SK-N-SH treated with all-trans-retinoic acid at 6 μM for 48 hours (cell line): Measurements from ENCODE around the gene GPR137C.
"Not testable (repeated sequence)": the region's sequence is repeated elsewhere in the genome, so short reads cannot be mapped to it uniquely, and the experiment has no call there.

Experiments used
- ATAC-seq: fragments of 200-7000 bp; cut with Tn5 transposase; 3 replicates; pipeline ENCODE4 v1.9.1; 2020; ENCODE audit warnings: mild to moderate bottlenecking, moderate library complexity
- ARNTL ChIP-seq: fragments of 450-650 bp; formaldehyde crosslinking; IDR thresholded peaks from 2 replicates; pipeline ENCODE4 v1.5.0; 2020; ENCODE audit warnings: low read depth, mild to moderate bottlenecking, moderate library complexity, borderline replicate concordance
- BACH2 ChIP-seq: fragments of 250-450 bp; sonication (Bioruptor Pico); IDR thresholded peaks from 2 replicates; pipeline ENCODE4 v1.9.0; 2021; ENCODE audit warnings: mild to moderate bottlenecking, borderline replicate concordance
- CSDC2 ChIP-seq: fragments of 250-450 bp; sonication (Bioruptor Pico); IDR thresholded peaks from 2 replicates; pipeline ENCODE4 v1.5.0; 2020; ENCODE audit warnings: mild to moderate bottlenecking, moderate library complexity
- ESRRG ChIP-seq: fragments of 250-450 bp; sonication (Bioruptor Pico); IDR thresholded peaks from 2 replicates; pipeline ENCODE4 v1.6.1; 2021; ENCODE audit warnings: mild to moderate bottlenecking
- GLIS3 ChIP-seq: fragments of 250-450 bp; sonication (Bioruptor Pico); IDR thresholded peaks from 2 replicates; pipeline ENCODE4 v1.5.0; 2020; ENCODE audit warnings: mild to moderate bottlenecking, moderate library complexity
- ISL1 ChIP-seq: fragments of 250-450 bp; sonication (Bioruptor Pico); IDR thresholded peaks from 2 replicates; pipeline ENCODE4 v2.1.2; 2022; ENCODE audit warnings: mild to moderate bottlenecking, moderate library complexity
- OSR1 ChIP-seq: fragments of 250-450 bp; sonication (Bioruptor Pico); IDR thresholded peaks from 2 replicates; pipeline ENCODE4 v1.8.0; 2022; ENCODE audit warnings: moderate library complexity, mild to moderate bottlenecking, inconsistent platforms
- PATZ1 ChIP-seq: fragments of 250-450 bp; sonication (Bioruptor Pico); IDR thresholded peaks from 2 replicates; pipeline ENCODE4 v1.8.0; 2020; ENCODE audit warnings: mild to moderate bottlenecking, moderate library complexity, borderline replicate concordance
- PPARA ChIP-seq: fragments of 250-450 bp; sonication (Bioruptor Pico); IDR thresholded peaks from 2 replicates; pipeline ENCODE4 v1.5.0; 2020; ENCODE audit warnings: mild to moderate bottlenecking, borderline replicate concordance
- SNAI2 ChIP-seq: fragments of 250-450 bp; sonication (Bioruptor Pico); IDR thresholded peaks from 2 replicates; pipeline ENCODE4 v1.5.0; 2020; ENCODE audit warnings: mild to moderate bottlenecking, moderate library complexity
- TCF4 ChIP-seq: fragments of 250-450 bp; sonication (Bioruptor Pico); IDR thresholded peaks from 2 replicates; pipeline ENCODE4 v1.8.0; 2021; ENCODE audit warnings: mild to moderate bottlenecking, moderate library complexity, borderline replicate concordance
- TOX ChIP-seq: fragments of 250-450 bp; sonication (Bioruptor Pico); IDR thresholded peaks from 2 replicates; pipeline ENCODE4 v1.8.0; 2021; ENCODE audit warnings: mild to moderate bottlenecking, moderate library complexity, borderline replicate concordance
- ZFP3 ChIP-seq: fragments of 250-450 bp; sonication (Bioruptor Pico); IDR thresholded peaks from 2 replicates; pipeline ENCODE4 v1.5.0; 2020; ENCODE audit warnings: mild to moderate bottlenecking, moderate library complexity
- ZFP30 ChIP-seq: fragments of 450-650 bp; formaldehyde crosslinking; IDR thresholded peaks from 2 replicates; pipeline ENCODE4 v1.5.0; 2022; ENCODE audit warnings: mild to moderate bottlenecking, moderate library complexity
- ZNF70 ChIP-seq: fragments of 450-650 bp; formaldehyde crosslinking; IDR thresholded peaks from 2 replicates; pipeline ENCODE4 v1.5.0; 2020; ENCODE audit warnings: mild to moderate bottlenecking, moderate library complexity
- ZNF8 ChIP-seq: fragments of 450-650 bp; formaldehyde crosslinking; IDR thresholded peaks from 2 replicates; pipeline ENCODE4 v1.5.0; 2020; ENCODE audit warnings: mild to moderate bottlenecking, moderate library complexity
- TF ChIP-seq, protein P1 (sequence below): fragments of 250-450 bp; sonication (Bioruptor Pico); IDR thresholded peaks from 2 replicates; pipeline ENCODE4 v1.5.1; 2020; ENCODE audit warnings: low read depth, mild to moderate bottlenecking, moderate library complexity
- TF ChIP-seq, protein P2 (sequence below): fragments of 250-450 bp; sonication (Bioruptor Pico); IDR thresholded peaks from 2 replicates; pipeline ENCODE4 v1.5.0; 2020; ENCODE audit warnings: mild to moderate bottlenecking, moderate library complexity
- TF ChIP-seq, protein P3 (sequence below): fragments of 250-450 bp; sonication (Bioruptor Pico); IDR thresholded peaks from 2 replicates; pipeline ENCODE4 v1.8.0; 2021; ENCODE audit warnings: low read depth, mild to moderate bottlenecking, moderate library complexity, borderline replicate concordance

GPR137C gene

DNA sequence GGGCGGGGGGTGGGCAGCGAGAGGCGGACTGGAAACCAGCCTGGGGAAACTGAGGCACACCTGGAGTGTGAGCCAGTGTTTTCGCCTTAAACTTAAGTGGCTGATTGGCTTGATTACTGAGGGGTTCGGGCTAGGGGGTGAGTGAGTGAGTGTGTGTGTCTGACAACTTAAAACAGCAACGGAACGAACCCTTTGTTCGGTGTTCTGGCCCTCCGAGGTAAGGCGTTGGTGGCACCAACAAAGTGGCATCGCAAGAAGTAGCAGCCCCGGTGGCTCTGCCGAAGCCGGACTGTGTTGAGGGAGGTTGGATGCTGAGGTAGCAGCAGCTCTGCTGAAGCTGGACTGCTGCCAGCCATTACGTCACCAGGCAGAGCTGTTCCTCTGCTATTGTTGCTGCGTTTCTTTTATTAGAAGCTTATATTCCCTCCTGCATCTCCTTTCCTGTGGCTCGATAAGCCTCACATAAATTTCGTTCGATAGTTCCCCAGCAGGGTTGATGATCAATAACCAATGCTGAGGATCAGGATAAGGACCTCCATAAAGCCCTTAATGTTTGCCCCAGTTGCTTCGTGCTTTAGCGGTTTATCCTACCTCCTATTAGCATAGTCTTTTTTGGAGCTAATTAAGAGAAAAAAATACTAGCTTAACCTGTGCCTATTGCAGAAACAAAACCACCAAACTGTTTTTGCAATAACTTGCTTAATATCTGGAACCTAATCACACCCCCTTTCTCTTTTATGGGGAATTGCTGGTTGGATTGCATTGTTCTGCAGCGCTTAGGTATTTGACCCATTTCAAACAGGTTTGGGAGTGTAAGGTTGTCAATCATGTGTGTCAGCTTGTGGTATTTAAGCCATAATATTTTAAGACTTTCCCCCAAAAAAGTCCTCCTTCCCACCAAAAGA lies 1.3 kb downstream of the GPR137C start:
- no peak for TF ChIP-seq SNAI2 (CRISPR knock-in tag)
- TF ChIP-seq, protein P1, sequence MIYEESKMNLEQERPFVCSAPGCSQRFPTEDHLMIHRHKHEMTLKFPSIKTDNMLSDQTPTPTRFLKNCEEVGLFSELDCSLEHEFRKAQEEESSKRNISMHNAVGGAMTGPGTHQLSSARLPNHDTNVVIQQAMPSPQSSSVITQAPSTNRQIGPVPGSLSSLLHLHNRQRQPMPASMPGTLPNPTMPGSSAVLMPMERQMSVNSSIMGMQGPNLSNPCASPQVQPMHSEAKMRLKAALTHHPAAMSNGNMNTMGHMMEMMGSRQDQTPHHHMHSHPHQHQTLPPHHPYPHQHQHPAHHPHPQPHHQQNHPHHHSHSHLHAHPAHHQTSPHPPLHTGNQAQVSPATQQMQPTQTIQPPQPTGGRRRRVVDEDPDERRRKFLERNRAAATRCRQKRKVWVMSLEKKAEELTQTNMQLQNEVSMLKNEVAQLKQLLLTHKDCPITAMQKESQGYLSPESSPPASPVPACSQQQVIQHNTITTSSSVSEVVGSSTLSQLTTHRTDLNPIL (CRISPR knock-in tag), result 0 out of 2 replicates have a peak, but pooled peaks have one; percentile 30
- ATAC-seq, result peak; percentile 32

DNA sequence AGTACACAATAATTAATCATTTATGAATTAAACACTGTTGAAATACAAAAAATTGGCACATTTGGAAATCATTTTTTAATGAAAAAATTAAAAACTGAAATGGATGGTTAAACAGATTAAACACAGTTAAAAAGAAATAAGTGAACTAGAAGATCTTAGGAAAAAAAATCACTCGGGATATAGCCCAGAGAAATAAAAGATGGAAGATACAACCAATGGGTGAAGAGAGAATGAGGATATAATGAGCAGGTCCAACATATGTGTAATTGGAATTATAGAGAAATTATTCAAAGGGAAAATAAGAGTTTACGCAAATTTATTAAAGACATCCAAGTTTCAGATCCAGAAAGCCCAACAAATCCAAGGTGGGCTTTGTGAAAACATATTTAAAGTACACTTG lies 6.1 kb downstream of the GPR137C start:
- no peak for ATAC-seq
- no peak for TF ChIP-seq GLIS3
- no peak for TF ChIP-seq ZNF70 (CRISPR knock-in tag)
- TF ChIP-seq, protein P2, sequence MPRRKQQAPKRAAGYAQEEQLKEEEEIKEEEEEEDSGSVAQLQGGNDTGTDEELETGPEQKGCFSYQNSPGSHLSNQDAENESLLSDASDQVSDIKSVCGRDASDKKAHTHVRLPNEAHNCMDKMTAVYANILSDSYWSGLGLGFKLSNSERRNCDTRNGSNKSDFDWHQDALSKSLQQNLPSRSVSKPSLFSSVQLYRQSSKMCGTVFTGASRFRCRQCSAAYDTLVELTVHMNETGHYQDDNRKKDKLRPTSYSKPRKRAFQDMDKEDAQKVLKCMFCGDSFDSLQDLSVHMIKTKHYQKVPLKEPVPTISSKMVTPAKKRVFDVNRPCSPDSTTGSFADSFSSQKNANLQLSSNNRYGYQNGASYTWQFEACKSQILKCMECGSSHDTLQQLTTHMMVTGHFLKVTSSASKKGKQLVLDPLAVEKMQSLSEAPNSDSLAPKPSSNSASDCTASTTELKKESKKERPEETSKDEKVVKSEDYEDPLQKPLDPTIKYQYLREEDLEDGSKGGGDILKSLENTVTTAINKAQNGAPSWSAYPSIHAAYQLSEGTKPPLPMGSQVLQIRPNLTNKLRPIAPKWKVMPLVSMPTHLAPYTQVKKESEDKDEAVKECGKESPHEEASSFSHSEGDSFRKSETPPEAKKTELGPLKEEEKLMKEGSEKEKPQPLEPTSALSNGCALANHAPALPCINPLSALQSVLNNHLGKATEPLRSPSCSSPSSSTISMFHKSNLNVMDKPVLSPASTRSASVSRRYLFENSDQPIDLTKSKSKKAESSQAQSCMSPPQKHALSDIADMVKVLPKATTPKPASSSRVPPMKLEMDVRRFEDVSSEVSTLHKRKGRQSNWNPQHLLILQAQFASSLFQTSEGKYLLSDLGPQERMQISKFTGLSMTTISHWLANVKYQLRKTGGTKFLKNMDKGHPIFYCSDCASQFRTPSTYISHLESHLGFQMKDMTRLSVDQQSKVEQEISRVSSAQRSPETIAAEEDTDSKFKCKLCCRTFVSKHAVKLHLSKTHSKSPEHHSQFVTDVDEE (CRISPR knock-in tag), result no peak
- TF ChIP-seq ARNTL (CRISPR knock-in tag), result no peak
- TF ChIP-seq ISL1 (CRISPR knock-in tag), result no peak
- TF ChIP-seq ZFP30, result peak; percentile 66; the same call in 1 of the 2 replicates
- TF ChIP-seq ZNF8 (CRISPR knock-in tag), result no peak
- no peak for TF ChIP-seq BACH2 (CRISPR knock-in tag)

DNA sequence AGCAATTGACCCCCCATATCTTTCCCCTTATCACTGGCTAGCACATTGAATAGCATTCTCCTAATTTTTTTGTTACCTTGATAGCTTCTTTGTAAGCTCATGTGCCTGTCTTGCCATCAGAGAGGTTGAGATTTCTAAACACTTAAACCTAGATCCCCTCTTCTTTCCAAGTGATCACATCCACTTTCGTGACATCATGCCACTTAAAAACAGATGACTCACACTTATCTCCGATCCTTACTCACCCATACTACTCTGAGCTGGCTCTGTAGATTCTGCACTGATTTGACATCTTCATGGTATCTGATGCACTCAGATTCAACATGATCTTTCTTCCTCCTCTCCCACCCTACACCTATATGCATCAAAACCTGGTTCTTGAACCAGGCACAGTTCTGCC lies 10.5 kb downstream of the GPR137C start:
- peak; percentile 55; the same call in 1 of the 2 replicates for TF ChIP-seq ISL1 (CRISPR knock-in tag)
- no peak for TF ChIP-seq ARNTL (CRISPR knock-in tag)
- no peak for TF ChIP-seq ZNF8 (CRISPR knock-in tag)
- TF ChIP-seq ZFP30, result no peak
- no peak for TF ChIP-seq ZFP3 (CRISPR knock-in tag)
- ATAC-seq, result peak; percentile 77

GRCh38 chr14:52568454-52568853 lies 15.8 kb downstream of the GPR137C start:
- not testable (repeated sequence) for ATAC-seq

DNA sequence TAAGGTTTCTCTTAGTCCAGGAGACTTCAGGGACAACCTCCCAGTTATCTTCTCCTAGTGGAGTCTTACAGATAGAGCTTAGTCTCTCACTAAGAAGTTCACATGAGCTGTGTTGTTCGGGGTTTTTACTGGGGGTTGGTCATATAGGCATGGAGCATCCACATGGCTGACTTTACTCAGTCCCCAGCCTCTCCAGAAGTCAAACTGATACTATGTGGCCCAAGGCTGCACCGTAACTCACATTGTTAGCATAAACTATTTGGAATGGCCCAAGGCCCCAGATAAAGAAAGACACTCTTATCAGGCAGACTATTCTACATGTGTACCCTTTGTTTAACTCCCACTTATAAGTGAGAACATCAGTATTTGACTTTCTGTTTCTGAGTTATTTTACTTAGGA lies 23.2 kb downstream of the GPR137C start:
- TF ChIP-seq CSDC2 (no peak), BACH2 (CRISPR knock-in tag) (no peak), PPARA (CRISPR knock-in tag) (no peak), PATZ1 (CRISPR knock-in tag) (no peak)
- TF ChIP-seq, protein P3, sequence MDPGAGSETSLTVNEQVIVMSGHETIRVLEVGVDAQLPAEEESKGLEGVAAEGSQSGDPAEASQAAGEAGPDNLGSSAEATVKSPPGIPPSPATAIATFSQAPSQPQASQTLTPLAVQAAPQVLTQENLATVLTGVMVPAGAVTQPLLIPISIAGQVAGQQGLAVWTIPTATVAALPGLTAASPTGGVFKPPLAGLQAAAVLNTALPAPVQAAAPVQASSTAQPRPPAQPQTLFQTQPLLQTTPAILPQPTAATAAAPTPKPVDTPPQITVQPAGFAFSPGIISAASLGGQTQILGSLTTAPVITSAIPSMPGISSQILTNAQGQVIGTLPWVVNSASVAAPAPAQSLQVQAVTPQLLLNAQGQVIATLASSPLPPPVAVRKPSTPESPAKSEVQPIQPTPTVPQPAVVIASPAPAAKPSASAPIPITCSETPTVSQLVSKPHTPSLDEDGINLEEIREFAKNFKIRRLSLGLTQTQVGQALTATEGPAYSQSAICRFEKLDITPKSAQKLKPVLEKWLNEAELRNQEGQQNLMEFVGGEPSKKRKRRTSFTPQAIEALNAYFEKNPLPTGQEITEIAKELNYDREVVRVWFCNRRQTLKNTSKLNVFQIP (CRISPR knock-in tag), result no peak
- ATAC-seq, result no peak

DNA sequence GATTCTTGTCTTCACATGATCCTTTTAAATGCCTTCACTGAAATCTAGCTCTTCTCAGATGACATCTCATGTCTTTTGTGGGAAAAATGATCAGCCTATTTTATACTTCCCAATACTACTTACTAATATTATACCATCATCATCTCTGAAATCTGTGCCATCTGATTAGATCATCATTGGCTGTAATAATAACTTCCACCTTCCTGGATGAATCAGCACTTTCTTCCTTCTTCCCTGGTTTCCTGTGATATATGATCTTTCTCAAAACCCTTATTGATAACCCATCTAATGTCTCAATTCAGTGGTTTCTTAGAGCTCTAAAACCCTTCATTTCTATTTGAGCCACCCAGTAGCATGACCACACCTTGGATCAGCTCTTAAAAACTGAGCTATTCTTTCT lies 30.9 kb downstream of the GPR137C start:
- ATAC-seq, result no peak
- TF ChIP-seq GLIS3 (no peak), OSR1 (no peak), ZNF8 (CRISPR knock-in tag) (no peak), PATZ1 (CRISPR knock-in tag) (no peak), TCF4 (CRISPR knock-in tag) (no peak), PPARA (CRISPR knock-in tag) (no peak), ESRRG (CRISPR knock-in tag) (no peak), TOX (CRISPR knock-in tag) (no peak), CSDC2 (no peak), ZFP30 (no peak), BACH2 (CRISPR knock-in tag) (no peak), ARNTL (CRISPR knock-in tag) (no peak), ZNF70 (CRISPR knock-in tag) (no peak)
- TF ChIP-seq, protein P1 (CRISPR knock-in tag), result no peak
